ENCODE results near the gene IL32. TPM values are rescaled to one million over a fixed set of nuclear protein-coding genes. Genes with fewer than 3 reads are reported as not detected.

IL32 gene
- total RNA-seq, 1 donor from 2014 or later: 13.2 TPM

GRCh38 chr16:3089717-3090592, 24.5 kb downstream of the IL32 start:
- DNase-seq (ENCODE audit: low spot score): no peak

DNA sequence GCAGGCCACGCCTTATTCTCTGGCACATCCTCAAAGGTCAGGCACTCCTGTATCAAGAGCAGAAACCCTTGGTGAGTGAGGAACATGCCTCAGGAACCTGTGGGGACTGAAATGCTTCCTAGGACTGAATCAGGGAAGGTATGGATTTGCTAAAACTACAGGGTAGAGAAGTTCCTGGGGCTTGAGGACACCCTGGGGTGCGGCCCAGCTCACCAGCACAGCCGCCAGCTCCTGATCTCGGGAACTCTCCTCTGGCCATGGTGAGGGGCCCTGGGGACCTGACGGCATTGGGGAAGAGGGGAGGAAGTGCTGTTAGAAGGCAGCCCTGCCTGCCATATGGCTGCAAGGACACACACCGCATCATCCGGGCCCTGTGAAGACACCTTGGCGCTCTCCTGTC, 26.1 kb downstream of the IL32 start:
- no peak for DNase-seq (ENCODE audit: low spot score)

GRCh38 chr16:3092501-3092941, 27.1 kb downstream of the IL32 start:
- DNase-seq (ENCODE audit: low spot score): no peak

DNA sequence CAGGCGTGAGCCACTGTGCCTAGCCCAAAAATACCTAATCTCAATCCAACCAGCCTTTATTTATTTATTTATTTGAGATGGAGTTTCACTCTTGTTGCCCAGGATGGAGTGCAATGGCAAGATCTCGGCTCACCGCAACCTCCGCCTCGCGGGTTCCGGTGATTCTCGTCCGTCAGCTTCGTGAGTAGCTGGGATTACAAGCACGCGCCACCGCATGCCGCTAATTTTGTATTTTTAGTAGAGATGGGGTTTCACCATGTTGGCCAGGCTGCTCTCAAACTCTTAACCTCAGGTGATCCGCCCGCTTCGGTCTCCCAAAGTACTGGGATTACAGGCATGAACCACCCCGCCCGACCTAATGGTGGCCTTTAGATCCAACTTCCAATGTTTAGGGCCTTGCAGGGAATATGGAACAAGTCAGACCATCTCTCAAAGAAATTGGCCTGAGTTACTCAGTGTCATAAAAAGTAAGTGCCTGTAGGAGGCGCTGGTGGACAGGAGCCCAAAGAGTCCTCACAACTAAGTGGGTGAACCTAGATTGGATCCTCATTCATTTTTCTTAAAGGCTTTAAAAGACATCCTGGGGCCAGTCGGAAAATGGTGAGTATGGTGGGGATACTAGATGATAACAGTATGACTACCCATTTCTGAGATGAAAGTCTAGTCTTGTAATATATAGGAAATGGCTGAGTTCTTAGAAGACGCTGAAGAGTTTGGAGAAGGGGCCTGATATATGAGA, 29.0 kb downstream of the IL32 start:
- DNase-seq (ENCODE audit: low spot score): no peak

DNA sequence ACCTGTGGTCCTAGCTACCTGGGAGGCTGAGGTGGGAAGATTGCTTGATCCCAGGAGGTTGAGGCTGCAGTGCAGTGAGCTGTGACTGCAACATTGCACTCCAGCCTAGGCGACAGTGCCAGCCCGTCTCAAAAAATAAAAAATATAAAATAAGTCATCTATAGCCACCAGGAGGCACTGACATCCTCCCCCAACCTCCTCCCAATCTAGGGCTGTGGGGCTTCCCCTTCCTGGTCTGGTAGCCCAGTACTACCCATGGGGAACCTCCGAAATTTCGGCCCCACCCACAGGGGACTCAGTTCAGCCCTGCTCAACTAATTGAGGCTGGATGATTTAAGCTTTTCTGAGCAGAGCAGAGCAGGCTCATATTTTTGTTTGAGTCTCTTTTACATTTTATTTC, 30.4 kb downstream of the IL32 start:
- DNase-seq (ENCODE audit: low spot score): no peak

GRCh38 chr16:3096362-3096761, 30.9 kb downstream of the IL32 start:
- DNase-seq (ENCODE audit: low spot score): no peak

DNA sequence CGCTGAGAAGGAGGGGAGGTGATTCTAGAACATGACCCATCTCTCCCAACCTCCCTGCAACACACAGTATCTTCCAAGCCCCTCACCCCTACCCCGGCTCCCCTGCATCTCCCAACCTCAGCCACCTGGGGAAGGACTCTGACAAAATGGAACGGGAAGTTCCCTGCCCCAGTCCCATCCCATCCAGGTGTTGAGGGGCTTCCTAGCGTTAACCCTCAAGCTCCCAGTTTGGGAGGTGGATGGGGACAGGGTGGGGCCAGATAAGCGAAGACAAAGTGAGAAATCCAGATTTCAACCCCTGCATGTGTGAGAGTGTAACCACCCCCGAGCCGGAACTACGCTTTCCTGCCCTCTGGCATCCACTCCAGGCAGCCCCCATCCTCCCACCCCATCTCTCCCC, 31.8 kb downstream of the IL32 start:
- DNase-seq (ENCODE audit: low spot score): no peak

DNA sequence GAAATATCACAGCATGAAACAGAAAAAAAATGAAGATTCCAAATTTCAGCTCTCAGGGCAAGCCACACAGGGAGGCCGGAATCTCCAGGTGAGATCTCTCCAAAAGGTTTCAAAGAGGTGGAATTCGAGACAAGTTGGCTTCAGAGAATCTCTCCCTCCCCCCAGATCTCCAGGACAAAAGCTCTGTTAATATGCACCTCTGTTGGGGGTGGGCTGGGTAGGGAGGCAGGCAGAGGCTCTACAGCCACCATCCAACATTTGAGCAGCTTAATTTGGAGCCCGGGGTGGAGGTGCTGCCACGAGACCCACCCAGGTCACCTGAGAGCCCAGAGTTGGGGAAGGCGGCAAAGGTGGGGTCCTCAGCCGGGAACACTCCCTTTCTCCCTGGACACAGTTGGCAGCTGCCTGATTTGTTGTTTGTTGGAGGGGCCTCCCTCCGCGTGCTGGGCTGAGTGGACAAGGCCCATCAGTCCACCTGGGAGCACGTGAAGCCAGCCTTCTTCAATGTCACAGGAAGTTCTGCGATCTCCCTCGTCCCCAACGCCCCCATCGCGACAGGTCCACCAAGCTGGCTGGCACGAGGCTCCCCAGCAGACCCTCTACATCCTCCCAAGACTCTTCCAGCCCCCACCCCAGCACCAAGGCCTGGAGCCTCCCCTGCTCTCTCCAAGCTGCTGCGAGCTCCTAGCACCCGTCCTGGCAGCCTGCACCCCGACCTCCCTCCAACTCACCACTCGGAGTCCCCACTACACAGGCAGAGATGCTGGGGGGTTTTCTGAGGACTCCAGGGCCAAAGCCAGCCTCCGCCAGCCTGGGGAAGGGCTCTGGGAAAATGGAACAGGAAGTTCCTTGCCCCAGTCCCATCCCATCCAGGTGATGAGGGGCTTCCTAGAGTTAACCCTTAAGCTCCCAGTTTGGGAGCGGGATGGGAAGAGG, 33.3 kb downstream of the IL32 start, which contains the start of gene ZSCAN10:
ZSCAN10 (minus strand) TSS at position 836 of the 936 bp plus-strand sequence. CDS start 6,357 bp downstream, outside the sequence.
- no peak for DNase-seq (ENCODE audit: low spot score)

DNA sequence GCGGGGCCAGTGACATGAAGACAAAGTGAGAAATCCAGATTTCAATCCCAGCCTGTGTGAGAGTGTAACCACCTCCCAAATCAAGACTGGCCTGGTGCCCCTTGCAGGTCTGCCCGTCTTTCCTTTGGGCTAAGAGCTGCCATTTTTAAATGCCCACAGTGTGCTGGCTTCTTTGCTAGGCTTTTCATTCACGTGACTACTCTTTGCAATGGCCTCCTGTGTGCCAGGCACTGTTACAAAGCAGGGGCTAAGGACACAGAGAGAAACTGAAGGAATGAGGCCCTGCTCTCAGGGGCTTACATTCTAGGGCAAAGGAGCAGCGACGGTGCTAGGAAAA, 33.9 kb downstream of the IL32 start:
- no peak for DNase-seq (ENCODE audit: low spot score)

DNA sequence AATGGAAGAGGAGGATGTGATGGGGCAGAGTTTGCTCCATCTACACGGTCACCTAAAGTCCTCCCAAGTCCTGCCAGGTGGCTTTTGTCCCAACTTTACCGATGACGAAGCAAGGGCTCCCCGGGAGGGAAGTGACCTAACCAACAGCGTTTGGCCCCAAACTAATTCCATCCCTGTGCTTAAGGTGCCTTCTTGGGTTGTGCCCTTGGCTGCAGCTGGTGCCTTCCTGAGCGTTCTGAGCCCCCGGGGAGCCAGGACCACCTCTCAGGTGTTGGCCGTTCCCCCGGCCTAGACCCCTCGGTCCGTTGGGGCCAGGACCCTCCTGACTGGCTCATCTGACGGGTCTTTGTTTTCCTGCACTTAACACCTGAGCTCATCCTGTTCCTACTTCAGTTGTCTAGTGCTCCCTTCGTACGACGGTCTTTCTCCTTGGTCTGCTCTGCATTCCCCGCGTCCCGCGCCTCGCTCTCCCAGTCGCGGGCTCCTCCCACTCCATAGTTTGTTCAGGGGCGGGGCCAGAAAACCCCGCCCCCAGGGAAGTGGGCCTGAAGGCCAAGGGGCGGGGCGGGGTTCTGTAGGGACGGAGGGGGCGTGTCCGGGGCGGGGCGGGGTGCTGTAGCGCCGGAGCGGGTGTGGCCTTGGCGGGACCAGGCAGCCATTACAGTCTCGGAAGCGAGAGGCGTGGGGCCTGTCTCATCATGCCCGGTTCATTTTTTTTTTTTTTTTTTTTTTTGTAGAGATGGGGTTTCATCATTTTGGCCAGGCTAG, 34.5 kb downstream of the IL32 start:
- DNase-seq (ENCODE audit: low spot score): peak; percentile 89

DNA sequence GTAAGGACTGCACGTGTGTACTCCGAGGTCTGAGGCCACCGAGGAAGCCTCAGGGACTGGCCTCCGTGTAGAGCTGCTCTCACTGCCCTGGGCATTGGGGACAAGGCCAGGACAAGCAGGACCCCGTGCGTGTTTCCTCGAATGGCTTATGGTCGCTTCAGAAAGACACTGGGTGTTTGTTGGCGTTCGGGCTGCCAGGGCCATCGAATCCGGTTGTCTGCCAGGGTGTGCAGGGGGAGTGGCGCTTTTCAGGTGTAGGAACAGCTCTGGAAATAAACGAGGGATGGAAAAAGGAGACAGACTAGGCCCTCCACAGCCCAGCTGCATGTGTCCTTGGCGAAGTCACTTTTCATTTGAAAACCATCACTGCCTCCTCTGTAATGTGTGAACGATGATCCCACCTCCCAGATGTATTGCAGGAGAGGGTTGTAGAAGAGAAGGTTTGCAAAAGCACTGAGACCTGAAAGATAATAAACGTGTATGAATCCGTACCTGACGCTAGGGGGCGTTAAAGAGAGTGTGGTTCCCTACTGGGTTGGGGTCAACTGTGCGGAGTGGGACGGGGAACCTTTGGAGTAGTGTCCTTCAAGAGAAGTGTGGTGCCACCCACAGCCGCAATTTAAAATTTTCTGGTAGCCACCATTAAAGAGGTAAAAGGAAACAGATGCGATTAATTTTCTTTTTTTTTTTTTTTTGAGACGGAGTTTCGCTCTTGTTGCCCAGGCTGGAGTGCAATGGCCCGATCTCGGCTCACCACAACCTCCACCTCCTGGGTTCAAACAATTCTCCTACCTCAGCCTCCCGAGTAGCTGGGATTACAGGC, 35.8 kb downstream of the IL32 start:
- no peak for DNase-seq (ENCODE audit: low spot score)

GRCh38 chr16:3101841-3102470, 36.5 kb downstream of the IL32 start:
- DNase-seq (ENCODE audit: low spot score): no peak

DNA sequence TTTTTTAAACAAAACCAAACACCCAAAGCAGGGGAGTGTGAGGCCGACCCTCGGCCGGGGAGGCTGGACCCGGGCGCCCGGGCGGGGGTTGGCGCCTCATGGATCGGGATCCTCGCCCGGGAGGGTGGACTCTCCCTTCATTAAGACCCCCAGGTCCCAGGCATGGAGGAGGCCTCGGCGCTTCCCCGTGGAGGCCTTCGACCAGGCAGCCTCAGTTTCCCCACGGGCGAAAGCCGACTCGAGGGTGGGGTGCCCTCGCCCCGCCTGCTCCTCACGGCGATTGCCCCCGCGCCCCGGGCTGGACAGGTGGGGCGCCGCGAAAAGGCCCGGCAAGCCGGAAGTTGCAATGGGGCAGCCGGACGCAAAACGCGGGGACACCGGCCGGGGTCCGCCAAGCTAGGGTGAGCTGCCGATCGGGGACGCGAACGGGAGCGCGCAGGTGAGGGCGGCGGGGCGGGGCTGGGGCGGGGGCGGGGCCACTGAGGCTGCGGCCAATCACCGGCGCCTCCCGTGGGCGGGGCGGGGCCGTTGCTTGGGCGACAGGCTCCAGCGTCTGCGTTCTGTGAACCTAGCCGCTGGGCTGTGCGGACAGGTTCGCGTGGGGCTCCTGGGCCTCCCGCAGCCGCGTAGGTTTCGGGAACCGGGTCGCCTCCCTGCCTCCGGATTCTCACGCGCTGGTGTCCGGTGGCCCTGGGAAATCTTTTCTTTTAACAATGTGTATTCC, 40.9 kb downstream of the IL32 start:
- peak; percentile 89 for DNase-seq (ENCODE audit: low spot score)

- peak; percentile 81 for DNase-seq (ENCODE audit: low spot score)
Observed at GRCh38 chr16:3112058-3112880, 46.8 kb downstream of the IL32 start, which contains the start of gene ZNF205. ZNF205 (plus strand) TSS chr16:3112586; CDS start chr16:3113431, 845 bp downstream.

- peak; percentile 61 for DNase-seq (ENCODE audit: low spot score)
Observed at GRCh38 chr16:3112881-3113574, 47.6 kb downstream of the IL32 start.

- no peak for DNase-seq (ENCODE audit: low spot score)
Observed at GRCh38 chr16:3113765-3114479, 48.5 kb downstream of the IL32 start.

DNA sequence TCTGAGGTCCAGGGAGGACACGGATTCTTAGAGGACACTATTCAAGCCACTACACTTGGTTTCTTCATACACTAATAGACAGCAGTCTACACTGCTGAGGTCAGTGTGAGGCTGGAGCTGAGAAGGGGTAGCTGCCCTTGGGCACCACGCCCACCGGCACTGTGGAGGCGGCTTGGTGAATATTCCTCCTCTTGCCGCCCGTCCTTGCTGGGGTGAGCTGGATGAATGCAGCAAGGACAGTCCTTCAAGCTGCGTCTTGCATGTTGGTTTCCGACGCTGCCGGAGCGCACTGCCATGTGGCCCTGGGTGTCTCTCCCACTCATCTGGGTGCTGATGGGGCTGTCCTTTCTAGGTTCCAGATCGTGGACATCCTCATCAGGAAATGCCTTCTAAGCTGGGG, 49.6 kb downstream of the IL32 start:
- no peak for DNase-seq (ENCODE audit: low spot score)
